Endothelial cell of umbilical vein (primary cell): ENCODE data around the gene ARHGDIB. TPM values are rescaled to one million over a fixed set of nuclear protein-coding genes. Genes with fewer than 3 reads are reported as not detected.

Source experiments
- BruUV-seq: library from RNA; stranded (reverse); fragments of 400-500 nt; replicated peaks from 2 replicates; lab custom pipeline; 2021; lab: Mats Ljungman, UMichigan
- CTCF ChIA-PET: fragments of 300-600, 350-600 bp; sonication (Branson Sonifier 250); formaldehyde crosslinking; loops from one replicate; lab custom pipeline; 2021; ENCODE audit warnings: antibody characterized with exemption, inconsistent platforms; lab: Charles Lee
- POLR2A ChIA-PET: fragments of 300-600, 350-600 bp; sonication (Branson Sonifier 250); formaldehyde crosslinking; loops from one replicate; lab custom pipeline; 2021; ENCODE audit warnings: antibody characterized with exemption, inconsistent platforms; lab: Charles Lee
- DNase-seq: peaks from one replicate; pipeline ENCODE4 v3.0.0-alpha.2; 2011; ENCODE audit warnings: low read depth, low spot score
- FAIRE-seq: peaks from 2 replicates; lab custom pipeline; 2011; peaks lifted over from hg19 to GRCh38; lab: Jason Lieb, UNC
- H2AFZ ChIP-seq: 2 replicates; pipeline ENCODE4 v1.6.0; 2012; ENCODE audit warnings: low read depth, low read length, control low read depth, inconsistent platforms
- H3K27ac ChIP-seq: 2 replicates; pipeline ENCODE4 v1.5.1; 2011; ENCODE audit warnings: low read depth, mild to moderate bottlenecking, control low read depth, low read length, moderate library complexity; ENCODE audit not compliant: insufficient read depth
- H3K27me3 ChIP-seq, 2 experiments: 2 replicates each; pipeline versions ENCODE4 v1.6.0 to v1.6.1; 2011; ENCODE audit warnings: low read length in 2 of 2, mixed read lengths in 1 of 2; ENCODE audit not compliant: control insufficient read depth in 2 of 2, insufficient read depth in 2 of 2
- H3K36me3 ChIP-seq, 2 experiments: 2 replicates in 1 of 2; 3 replicates in 1 of 2; pipeline ENCODE4 v1.5.1; 2011; ENCODE audit warnings: low read length in 2 of 2, mild to moderate bottlenecking in 1 of 2, moderate library complexity in 1 of 2; ENCODE audit not compliant: control insufficient read depth in 2 of 2, insufficient read depth in 2 of 2; ENCODE audit errors: extremely low read depth in 1 of 2
- H3K4me1 ChIP-seq: 3 replicates; pipeline ENCODE4 v1.5.1; 2011; ENCODE audit warnings: mild to moderate bottlenecking, low read length; ENCODE audit not compliant: control insufficient read depth, insufficient read depth; ENCODE audit errors: extremely low read depth
- H3K4me2 ChIP-seq: 2 replicates; pipeline ENCODE4 v1.6.1; 2011; ENCODE audit warnings: low read length, control low read depth, mixed read lengths; ENCODE audit not compliant: insufficient read depth
- H3K4me3 ChIP-seq, 3 experiments: fragments of 200-600 bp in 1 of 3; sonication (generic), shearing (Covaris generic) in 1 of 3; replicated peaks in 1 of 3; 2 replicates each; pipeline ENCODE4 v1.5.1; 2011 to 2016; ENCODE audit warnings: control low read depth in 3 of 3, low read length in 3 of 3, mild to moderate bottlenecking in 2 of 3, inconsistent platforms in 1 of 3, low read depth in 1 of 3, moderate library complexity in 1 of 3; ENCODE audit not compliant: insufficient read depth in 1 of 3
- H3K79me2 ChIP-seq: 2 replicates; pipeline ENCODE4 v1.6.0; 2012; ENCODE audit warnings: low read length, inconsistent platforms; ENCODE audit not compliant: control insufficient read depth, insufficient read depth
- H3K9ac ChIP-seq: replicated peaks from 2 replicates; pipeline ENCODE3; 2011; ENCODE audit warnings: low read length, control low read depth; ENCODE audit not compliant: insufficient read depth; ENCODE audit errors: extremely low read depth
- H3K9me1 ChIP-seq: replicated peaks from 3 replicates; pipeline ENCODE4 v1.6.0; 2011; ENCODE audit warnings: mild to moderate bottlenecking, low read length; ENCODE audit not compliant: control insufficient read depth, insufficient read depth; ENCODE audit errors: extremely low read depth
- H3K9me3 ChIP-seq: replicated peaks from 2 replicates; pipeline ENCODE4 v1.5.1; 2012; ENCODE audit warnings: low read length, inconsistent platforms; ENCODE audit not compliant: control insufficient read depth, insufficient read depth
- H4K20me1 ChIP-seq: replicated peaks from 2 replicates; pipeline ENCODE3; 2011; ENCODE audit warnings: mild to moderate bottlenecking, low read length; ENCODE audit not compliant: control insufficient read depth, insufficient read depth; ENCODE audit errors: extremely low read depth
- EZH2 ChIP-seq: IDR thresholded peaks from 2 replicates; pipeline ENCODE4 v1.6.1; 2012; ENCODE audit warnings: borderline replicate concordance, low read depth, mild to moderate bottlenecking, moderate library complexity, low read length, inconsistent platforms; ENCODE audit not compliant: severe bottlenecking
- FOS ChIP-seq: IDR thresholded peaks from 2 replicates; pipeline ENCODE4 v1.6.1; 2011; ENCODE audit warnings: mild to moderate bottlenecking, low read length, moderate library complexity, borderline replicate concordance; ENCODE audit not compliant: insufficient read depth
- GATA2 ChIP-seq: IDR thresholded peaks from 2 replicates; pipeline ENCODE4 v1.7.0; 2011; ENCODE audit warnings: low read depth, mild to moderate bottlenecking, moderate library complexity, mixed read lengths, low read length; ENCODE audit not compliant: insufficient read length, insufficient read depth
- JUN ChIP-seq: IDR thresholded peaks from 2 replicates; pipeline ENCODE4 v1.6.1; 2011; ENCODE audit warnings: borderline replicate concordance, low read depth; ENCODE audit not compliant: insufficient read length, insufficient read depth
- MYC ChIP-seq: IDR thresholded peaks from one replicate; pipeline ENCODE4 v1.6.1; 2011; ENCODE audit warnings: mild to moderate bottlenecking, low read depth, low read length
- POLR2A ChIP-seq: IDR thresholded peaks from 2 replicates; pipeline ENCODE4 v1.6.1; 2012; ENCODE audit warnings: low read depth, mild to moderate bottlenecking, control low read depth, low read length
- POLR2AphosphoS5 ChIP-seq: IDR thresholded peaks from 2 replicates; pipeline ENCODE4 v1.6.1; 2012; ENCODE audit warnings: low read depth, mild to moderate bottlenecking, control low read depth, low read length, moderate library complexity; ENCODE audit not compliant: insufficient read depth
- dilution Hi-C: fragments of 300-500 bp; cut with MboI; formaldehyde crosslinking; loops from one replicate; pipeline ENCODE4 v1.15.0; 2019; ENCODE audit warnings: low sequenced_read_pairs; ENCODE audit not compliant: extremely low pct_ligation_motif_present
- intact Hi-C: fragments of 100-400 bp; cut with micrococcal nuclease; formaldehyde crosslinking; loops from one replicate; pipeline ENCODE4 v1.10.0; 2022
- polyA plus RNA-seq, 4 experiments: library from polyadenylated mRNA; depleted of rRNA in 3 of 4; stranded (reverse) in 3 of 4; unstranded in 1 of 4; fragments of >200 nt; gene quantifications; 2 replicates each; pipeline versions ENCODE4 v1.2.1 to v1.2.3, GENCODE V29; 2011 to 2012; ENCODE audit warnings: missing spikeins in 1 of 4
- total RNA-seq: library from RNA; stranded (reverse); gene quantifications from 2 replicates; pipeline ENCODE4 v1.2.3, GENCODE V29; 2021
- TF ChIP-seq, protein P1 (sequence below): IDR thresholded peaks from 2 replicates; pipeline ENCODE4 v1.6.1; 2011; ENCODE audit not compliant: insufficient read depth, insufficient read length
- TF ChIP-seq, protein P2 (sequence below), 2 donors: IDR thresholded peaks; 1 replicate in 1 of 2; 2 replicates in 1 of 2; pipeline ENCODE4 v1.5.1; 2011; ENCODE audit warnings: low read length in 2 of 2, mild to moderate bottlenecking in 2 of 2, moderate library complexity in 2 of 2, control low read depth in 1 of 2, inconsistent platforms in 1 of 2, low read depth in 1 of 2; ENCODE audit not compliant: insufficient read depth in 1 of 2; ENCODE audit errors: extremely low read depth in 1 of 2

The ARHGDIB gene
- total and polyA plus RNA-seq, 2 donors (not counting 3 experiments of a cell fraction or from before 2014, with no cell fraction given), result 483 to 1,200 TPM

DNA sequence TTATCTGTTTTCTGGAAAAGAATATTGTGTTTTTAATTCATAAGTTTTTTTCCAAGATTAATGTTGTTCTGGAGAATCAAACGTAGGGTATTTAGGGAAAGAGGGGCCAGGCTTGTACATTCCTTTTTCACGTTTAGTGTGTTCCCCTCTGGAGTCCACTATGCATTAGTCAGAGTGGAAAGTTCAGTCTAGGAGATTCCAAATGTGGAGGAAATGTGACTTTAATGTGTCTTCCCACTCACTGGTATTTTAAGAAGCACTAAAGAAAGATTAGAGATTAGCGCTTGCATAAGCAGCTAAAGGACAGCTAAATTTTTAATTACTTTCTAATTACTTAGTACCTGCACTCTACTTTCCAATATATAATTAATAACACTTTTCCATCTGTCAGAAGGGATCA, 7.1 kb upstream of the ARHGDIB start:
- no peaks in the 10 kb centered on the region for H3K27me3 ChIP-seq
- H3K9me3 ChIP-seq, result no peaks in the 10 kb centered on the region
- H4K20me1 ChIP-seq, result no peaks in the 10 kb centered on the region
- no peak overlapping the region for H3K4me2 ChIP-seq
- dilution Hi-C loops, result no loop called here
- no peaks in the 10 kb centered on the region for H3K36me3 ChIP-seq
- FAIRE-seq (no peak), DNase-seq (no peak)
- no peaks in the 10 kb centered on the region for H3K4me1 ChIP-seq
- H3K4me3 ChIP-seq, result no peak overlapping the region
- no peak overlapping the region for H2AFZ ChIP-seq
- no TSS peak for BruUV-seq
- intact Hi-C loops, result no loop called here
- H3K9me1 ChIP-seq, result no peaks in the 10 kb centered on the region
- TF ChIP-seq, protein P1, sequence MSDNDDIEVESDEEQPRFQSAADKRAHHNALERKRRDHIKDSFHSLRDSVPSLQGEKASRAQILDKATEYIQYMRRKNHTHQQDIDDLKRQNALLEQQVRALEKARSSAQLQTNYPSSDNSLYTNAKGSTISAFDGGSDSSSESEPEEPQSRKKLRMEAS, result no peak
- TF ChIP-seq GATA2 (no peak), FOS (no peak), JUN (no peak)
- ChIA-PET POLR2A (no interaction called here), CTCF (no interaction called here)
- H3K79me2 ChIP-seq, result no peaks in the 10 kb centered on the region
- H3K9ac ChIP-seq, result no peak overlapping the region
- no peak overlapping the region for H3K27ac ChIP-seq

DNA sequence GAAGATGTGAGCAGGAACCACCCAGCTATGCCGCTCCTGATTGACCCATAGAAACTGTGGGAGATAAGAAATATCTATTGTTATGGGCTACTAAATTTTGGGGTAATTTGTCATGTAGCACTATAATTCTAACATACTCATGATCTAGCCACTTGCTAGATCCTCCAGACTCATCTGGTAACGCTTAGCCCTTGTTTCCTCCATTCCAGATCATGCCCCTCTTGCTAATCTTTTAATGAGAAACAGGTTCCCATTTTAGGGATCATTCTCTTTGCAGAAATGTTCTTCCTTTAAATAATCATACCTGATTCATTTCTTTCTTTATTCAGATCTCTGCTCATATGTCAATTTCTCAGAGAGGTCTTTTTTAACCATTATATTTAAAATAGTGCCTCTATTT, 3.8 kb upstream of the ARHGDIB start:
- peaks cover 17% of the 10 kb centered on the region for H3K4me1 ChIP-seq
- H3K27ac ChIP-seq, result no peak overlapping the region
- H3K4me2 ChIP-seq, result no peak overlapping the region
- H3K79me2 ChIP-seq, result peaks cover 11% of the 10 kb centered on the region
- CTCF ChIA-PET, result no interaction called here
- no peaks in the 10 kb centered on the region for H3K36me3 ChIP-seq
- H3K9ac ChIP-seq, result no peak overlapping the region
- H3K4me3 ChIP-seq, result no peak overlapping the region
- POLR2A ChIA-PET, result no interaction called here
- no peaks in the 10 kb centered on the region for H4K20me1 ChIP-seq
- no peak for DNase-seq
- no peaks in the 10 kb centered on the region for H3K9me1 ChIP-seq
- intact Hi-C loops (no loop called here), dilution Hi-C loops (no loop called here)
- FAIRE-seq, result no peak
- BruUV-seq, result no TSS peak
- H3K27me3 ChIP-seq, result no peaks in the 10 kb centered on the region
- TF ChIP-seq POLR2AphosphoS5 (no peak), GATA2 (no peak), POLR2A (no peak), EZH2 (no peak), FOS (no peak), MYC (no peak), JUN (no peak)
- TF ChIP-seq, protein P2, sequence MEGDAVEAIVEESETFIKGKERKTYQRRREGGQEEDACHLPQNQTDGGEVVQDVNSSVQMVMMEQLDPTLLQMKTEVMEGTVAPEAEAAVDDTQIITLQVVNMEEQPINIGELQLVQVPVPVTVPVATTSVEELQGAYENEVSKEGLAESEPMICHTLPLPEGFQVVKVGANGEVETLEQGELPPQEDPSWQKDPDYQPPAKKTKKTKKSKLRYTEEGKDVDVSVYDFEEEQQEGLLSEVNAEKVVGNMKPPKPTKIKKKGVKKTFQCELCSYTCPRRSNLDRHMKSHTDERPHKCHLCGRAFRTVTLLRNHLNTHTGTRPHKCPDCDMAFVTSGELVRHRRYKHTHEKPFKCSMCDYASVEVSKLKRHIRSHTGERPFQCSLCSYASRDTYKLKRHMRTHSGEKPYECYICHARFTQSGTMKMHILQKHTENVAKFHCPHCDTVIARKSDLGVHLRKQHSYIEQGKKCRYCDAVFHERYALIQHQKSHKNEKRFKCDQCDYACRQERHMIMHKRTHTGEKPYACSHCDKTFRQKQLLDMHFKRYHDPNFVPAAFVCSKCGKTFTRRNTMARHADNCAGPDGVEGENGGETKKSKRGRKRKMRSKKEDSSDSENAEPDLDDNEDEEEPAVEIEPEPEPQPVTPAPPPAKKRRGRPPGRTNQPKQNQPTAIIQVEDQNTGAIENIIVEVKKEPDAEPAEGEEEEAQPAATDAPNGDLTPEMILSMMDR (IDR thresholded peaks at IDR 0.05; ENCODE audit: extremely low read depth in 1 of 2, insufficient read depth in 1 of 2, low read depth in 1 of 2, low read length in 2 of 2), result no peak
- TF ChIP-seq, protein P1, result no peak
- no peak overlapping the region for H2AFZ ChIP-seq
- no peaks in the 10 kb centered on the region for H3K9me3 ChIP-seq
